ENCODE results near the gene BABAM2.
"Not testable (repeated sequence)": the region's sequence is repeated elsewhere in the genome, so short reads cannot be mapped to it uniquely, and the experiment has no call there.

BABAM2 gene

GRCh38 chr2:27946530-27947060, 56.1 kb downstream of the BABAM2 start:
- no peak for DNase-seq (ENCODE audit: low read depth in 2 of 2)

GRCh38 chr2:27952070-27952469, 61.5 kb downstream of the BABAM2 start:
- DNase-seq (ENCODE audit: low read depth in 2 of 2) = no peak

GRCh38 chr2:27953077-27953476, 62.5 kb downstream of the BABAM2 start:
- DNase-seq (ENCODE audit: low read depth in 2 of 2) = no peak

- DNase-seq (ENCODE audit: low read depth in 2 of 2) = no peak
Measured at GRCh38 chr2:27954221-27954673, 63.7 kb downstream of the BABAM2 start.

- peak; percentile 23 to 35 for DNase-seq (ENCODE audit: low read depth in 2 of 2)
Measured at GRCh38 chr2:27954771-27955383, 64.3 kb downstream of the BABAM2 start.

GRCh38 chr2:27955384-27956161, 65.0 kb downstream of the BABAM2 start:
- DNase-seq (ENCODE audit: low read depth in 2 of 2) = no peak

GRCh38 chr2:27956888-27957287, 66.4 kb downstream of the BABAM2 start:
- DNase-seq (ENCODE audit: low read depth in 2 of 2) = no peak

- no peak for DNase-seq (ENCODE audit: low read depth in 2 of 2)
Measured at GRCh38 chr2:27958711-27959378, 68.3 kb downstream of the BABAM2 start.

GRCh38 chr2:27959496-27959895, 69.0 kb downstream of the BABAM2 start:
- DNase-seq (ENCODE audit: low read depth in 2 of 2) = no peak

- no peak for DNase-seq (ENCODE audit: low read depth in 2 of 2)
Measured at GRCh38 chr2:27960237-27960912, 69.8 kb downstream of the BABAM2 start.

GRCh38 chr2:27962006-27962405, 71.5 kb downstream of the BABAM2 start:
- no peak for DNase-seq (ENCODE audit: low read depth in 2 of 2)

GRCh38 chr2:27963472-27963871, 72.9 kb downstream of the BABAM2 start:
- no peak for DNase-seq (ENCODE audit: low read depth in 2 of 2)

GRCh38 chr2:27964067-27964466, 73.5 kb downstream of the BABAM2 start:
- no peak for DNase-seq (ENCODE audit: low read depth in 2 of 2)

- DNase-seq (ENCODE audit: low read depth in 2 of 2) = no peak
Measured at GRCh38 chr2:27965841-27966240, 75.3 kb downstream of the BABAM2 start.

GRCh38 chr2:27966466-27966865, 75.9 kb downstream of the BABAM2 start:
- DNase-seq (ENCODE audit: low read depth in 2 of 2) = no peak

- DNase-seq (ENCODE audit: low read depth in 2 of 2) = no peak
Measured at GRCh38 chr2:27967076-27967475, 76.5 kb downstream of the BABAM2 start.

- DNase-seq (ENCODE audit: low read depth in 2 of 2) = not testable (repeated sequence)
Measured at GRCh38 chr2:27968045-27968444, 77.5 kb downstream of the BABAM2 start.

GRCh38 chr2:27968957-27969356, 78.4 kb downstream of the BABAM2 start:
- DNase-seq (ENCODE audit: low read depth in 2 of 2) = not testable (repeated sequence)

GRCh38 chr2:27972311-27972710, 81.8 kb downstream of the BABAM2 start:
- DNase-seq (ENCODE audit: low read depth in 2 of 2) = no peak

GRCh38 chr2:27973592-27973991, 83.1 kb downstream of the BABAM2 start:
- DNase-seq (ENCODE audit: low read depth in 2 of 2) = no peak

- DNase-seq (ENCODE audit: low read depth in 2 of 2) = no peak
Measured at GRCh38 chr2:27976308-27976707, 85.8 kb downstream of the BABAM2 start.

- DNase-seq (ENCODE audit: low read depth in 2 of 2) = no peak
Measured at GRCh38 chr2:27977731-27978312, 87.3 kb downstream of the BABAM2 start.
